HG02610 (cell line): ENCODE measurements around the gene CDC20.

Source experiments
- ATAC-seq: cut with Tn5 transposase; IDR thresholded peaks from one replicate; pipeline ENCODE4 v1.9.1; 2021; ENCODE audit warnings: mild to moderate bottlenecking, moderate library complexity; ENCODE audit not compliant: unreplicated experiment

CDC20 gene

DNA sequence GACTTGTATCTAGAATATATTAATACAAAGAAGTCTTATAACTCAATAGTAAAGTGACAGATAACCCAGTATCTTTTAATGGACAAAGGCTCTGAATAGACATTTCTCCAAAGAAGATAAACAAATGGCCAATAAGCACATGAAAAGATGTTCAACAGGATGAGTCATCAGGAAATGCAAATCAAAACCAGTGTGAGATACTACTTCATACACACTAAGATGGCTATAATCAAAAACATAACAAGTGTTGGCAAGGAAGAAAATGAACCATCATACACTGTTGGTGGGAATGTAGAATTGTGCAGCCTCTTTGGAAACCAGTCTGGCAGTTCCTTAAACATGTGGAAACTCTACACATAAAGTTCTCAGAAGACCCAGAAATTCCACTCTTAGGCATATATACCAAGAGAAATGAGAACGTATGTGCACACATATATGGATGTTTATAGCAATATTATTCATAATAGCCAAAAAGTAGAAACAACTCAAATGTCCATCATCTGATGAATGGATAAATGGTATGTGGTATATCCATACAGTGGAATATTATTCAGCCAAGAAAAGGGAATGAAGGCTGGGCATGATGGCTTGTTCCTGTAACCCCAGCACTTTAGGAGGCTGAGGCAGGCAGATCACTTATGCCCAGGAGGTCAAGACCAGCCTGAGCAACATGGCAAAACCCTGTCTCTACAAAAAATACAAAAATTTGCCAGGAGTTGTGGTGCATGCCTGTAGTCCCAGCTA, 31.1 kb upstream of the CDC20 start:
- no peak for ATAC-seq

DNA sequence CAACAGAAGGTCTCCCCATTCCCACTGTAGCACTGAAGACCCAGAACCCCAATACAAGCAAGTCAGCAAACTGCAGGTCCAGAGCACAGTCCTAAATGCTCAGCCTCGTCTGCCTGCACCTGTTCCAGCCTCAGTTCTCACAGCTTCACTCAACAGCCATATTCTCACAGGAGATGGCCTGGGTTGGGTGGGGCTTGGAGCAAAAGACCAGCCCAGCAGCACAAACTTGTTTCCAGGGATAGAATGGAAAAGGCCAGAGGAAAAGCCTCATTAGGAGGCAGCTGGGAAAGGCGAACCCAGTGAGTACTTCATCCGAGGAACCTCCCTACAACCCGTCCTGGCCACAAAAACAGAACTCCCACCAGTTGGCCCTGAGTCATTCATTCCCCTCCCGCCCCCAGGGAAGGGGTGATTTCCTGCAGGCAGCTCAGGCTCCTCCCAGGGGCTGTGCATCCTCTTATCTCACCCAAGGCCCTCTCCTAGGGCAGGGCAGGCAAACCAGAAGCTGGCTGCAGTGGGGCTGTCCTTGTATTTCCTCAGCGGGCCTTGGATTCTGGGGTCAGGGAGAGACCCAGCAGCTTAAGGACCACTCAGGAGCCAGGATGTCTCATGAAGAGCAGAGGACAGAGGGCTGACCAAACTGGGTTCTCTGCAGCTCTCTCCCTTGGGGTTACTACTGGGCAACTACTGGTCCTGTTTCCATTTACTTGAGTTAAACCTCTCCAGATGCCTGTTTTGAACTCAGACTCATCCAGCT, 28.6 kb upstream of the CDC20 start:
- peak; percentile 76 for ATAC-seq

DNA sequence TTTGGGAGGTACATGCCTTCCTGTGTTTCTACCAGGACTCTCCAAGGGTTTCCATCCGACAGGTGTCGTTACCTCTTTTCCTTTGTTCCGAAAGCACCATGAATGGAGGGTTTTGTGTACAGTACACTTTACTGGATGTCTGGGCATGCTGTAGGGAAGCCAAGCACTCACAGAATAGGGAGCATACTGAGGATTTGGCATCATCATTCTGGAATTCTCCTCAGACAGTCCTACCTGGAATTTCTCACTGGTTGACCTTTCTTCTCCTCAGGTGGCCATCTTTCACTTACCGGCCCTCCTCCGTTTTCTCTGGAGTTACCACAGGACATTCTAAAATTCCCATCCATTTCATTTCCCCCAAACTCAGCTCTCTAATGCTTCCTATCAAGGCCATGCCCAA, 27.1 kb upstream of the CDC20 start:
- ATAC-seq: no peak

DNA sequence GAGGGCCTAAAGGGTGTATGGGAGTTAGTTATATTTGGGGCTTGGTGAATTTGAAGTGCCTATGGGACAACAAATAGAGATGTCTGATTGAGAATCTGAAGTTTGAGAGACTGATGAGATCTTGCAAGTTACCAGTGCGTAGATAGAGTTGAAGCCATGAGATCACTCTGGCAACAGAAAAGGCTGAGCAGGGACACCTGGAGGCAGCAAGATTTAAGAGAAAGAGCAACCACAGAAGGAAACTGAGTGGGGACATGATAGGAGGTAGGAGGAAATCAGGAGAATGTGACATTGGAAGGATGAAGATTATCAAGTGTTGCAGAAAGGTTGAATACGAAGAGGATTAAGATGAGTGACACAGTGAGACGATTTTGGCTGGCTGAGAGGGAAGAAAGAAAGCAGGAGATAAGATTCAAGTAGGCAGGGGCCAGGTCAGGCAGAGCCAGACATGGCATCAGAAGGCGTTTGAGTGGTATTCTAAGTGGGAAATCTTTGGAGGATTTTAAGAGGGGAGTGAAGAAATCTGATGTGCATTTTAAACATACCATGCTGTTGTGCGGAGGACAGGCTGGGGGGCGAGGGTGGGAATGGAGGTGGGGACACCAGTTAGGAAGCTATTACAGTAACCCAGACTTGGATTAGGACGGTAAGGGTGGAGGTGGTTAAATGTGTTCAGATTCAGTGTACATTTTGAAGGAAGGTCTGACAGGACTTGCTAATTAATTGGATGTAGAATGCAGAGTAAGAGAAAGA, 24.2 kb upstream of the CDC20 start:
- no peak for ATAC-seq

DNA sequence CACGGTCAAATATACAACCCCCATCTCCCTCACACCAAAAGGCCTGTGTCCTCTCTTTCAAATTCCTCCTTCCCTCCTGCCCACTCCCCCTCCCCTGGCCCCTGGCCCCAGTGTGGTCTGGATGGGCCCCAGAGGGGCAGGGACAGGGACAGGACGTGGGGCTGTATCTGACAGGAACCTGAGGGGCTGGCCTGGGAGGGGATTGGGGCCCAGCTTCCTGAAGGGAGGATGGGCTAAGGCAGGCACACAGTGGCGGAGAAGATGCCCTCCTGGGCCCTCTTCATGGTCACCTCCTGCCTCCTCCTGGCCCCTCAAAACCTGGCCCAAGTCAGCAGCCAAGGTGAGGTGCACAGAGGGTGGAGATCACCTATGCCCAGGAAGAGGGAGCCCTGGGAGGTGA, 21.2 kb upstream of the CDC20 start, which contains the start of gene MPL:
TSS of gene MPL (plus strand) at position 231 of the 400 bp plus-strand sequence. CDS start at position 262, 31 bp downstream.
- ATAC-seq: no peak

DNA sequence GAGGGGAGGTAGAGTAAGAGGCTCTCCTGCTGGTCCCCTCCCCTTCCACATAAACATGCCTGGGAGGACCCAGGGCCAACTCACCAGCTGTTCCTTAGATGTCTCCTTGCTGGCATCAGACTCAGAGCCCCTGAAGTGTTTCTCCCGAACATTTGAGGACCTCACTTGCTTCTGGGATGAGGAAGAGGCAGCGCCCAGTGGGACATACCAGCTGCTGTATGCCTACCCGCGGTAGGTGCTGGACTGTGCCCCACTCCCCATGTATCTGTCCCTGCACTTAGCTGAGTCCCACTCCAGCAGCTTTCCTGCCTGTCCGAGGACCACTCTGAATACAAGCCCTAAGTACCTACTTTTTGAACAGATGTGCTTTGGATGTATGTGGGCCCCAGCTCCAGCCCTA, 20.8 kb upstream of the CDC20 start:
- no peak for ATAC-seq

DNA sequence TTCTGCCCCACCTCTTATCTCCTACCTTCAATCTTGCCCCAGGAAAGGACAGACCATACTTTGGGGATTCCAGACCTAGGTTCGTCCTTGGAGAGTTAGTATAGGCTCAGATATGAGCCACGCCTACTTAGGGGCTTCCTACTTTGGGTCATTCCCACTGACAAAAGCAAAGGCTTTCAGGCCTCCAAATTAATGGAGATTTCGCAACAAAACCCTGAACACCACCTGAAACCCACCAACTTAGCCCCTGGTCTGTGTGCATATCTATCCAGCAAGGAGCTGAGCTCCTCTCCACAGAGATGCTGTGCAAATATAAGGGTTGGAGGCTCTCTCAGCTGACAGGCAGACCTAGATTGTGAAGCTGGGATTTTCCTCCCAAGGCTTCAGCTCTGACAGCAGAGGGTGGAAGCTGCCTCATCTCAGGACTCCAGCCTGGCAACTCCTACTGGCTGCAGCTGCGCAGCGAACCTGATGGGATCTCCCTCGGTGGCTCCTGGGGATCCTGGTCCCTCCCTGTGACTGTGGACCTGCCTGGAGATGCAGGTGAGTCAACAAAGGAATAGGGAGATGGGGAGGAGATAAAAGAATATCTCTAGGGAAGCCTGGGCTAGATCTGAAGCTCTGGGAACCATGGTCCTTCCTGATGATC, 19.1 kb upstream of the CDC20 start:
- no peak for ATAC-seq

DNA sequence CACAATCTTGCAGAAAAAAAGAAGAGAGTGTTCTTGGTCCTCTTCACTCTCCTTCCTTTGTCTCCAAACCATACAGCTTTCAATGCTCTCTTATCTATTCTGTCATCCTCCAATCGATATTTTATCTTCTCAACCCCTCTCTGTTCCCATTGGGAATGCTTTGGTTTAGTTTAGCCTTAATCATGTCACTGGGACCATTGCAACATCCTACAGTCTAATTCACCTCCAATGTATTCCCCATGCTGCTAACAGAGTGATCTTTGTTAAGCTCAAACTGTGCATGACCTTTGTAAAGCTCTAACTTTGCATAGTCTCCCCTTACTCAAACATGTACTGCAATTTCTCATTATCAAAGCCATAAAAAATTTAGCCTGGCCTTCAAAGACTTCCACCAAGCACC, 18.2 kb upstream of the CDC20 start:
- no peak for ATAC-seq

DNA sequence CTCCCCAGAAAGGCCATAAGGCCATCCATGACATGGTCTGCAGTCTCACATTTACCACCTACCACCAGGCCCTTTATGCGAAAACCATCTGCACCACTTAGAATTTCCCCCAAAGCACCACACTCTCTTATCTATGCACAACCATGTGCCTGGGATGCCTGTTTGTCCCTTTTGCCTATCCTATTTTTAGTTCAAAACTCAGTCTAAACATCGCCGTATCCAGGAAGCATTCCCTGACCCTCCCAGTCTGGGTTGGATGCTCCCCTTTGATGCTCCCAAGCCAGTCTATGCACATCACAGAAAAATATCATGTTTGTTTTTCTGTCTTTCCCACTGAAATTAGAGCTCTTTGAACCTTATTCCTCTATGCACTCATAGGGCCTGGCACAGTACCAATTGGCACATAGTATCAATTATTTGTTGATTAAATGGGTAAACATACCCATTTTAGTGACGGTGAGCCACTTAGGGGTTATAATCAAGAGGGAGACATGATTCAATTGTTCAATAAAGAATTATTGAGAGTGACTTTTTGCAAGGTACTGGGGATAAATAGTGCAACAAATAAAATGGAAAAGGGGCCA, 14.4 kb upstream of the CDC20 start:
- ATAC-seq: no peak

DNA sequence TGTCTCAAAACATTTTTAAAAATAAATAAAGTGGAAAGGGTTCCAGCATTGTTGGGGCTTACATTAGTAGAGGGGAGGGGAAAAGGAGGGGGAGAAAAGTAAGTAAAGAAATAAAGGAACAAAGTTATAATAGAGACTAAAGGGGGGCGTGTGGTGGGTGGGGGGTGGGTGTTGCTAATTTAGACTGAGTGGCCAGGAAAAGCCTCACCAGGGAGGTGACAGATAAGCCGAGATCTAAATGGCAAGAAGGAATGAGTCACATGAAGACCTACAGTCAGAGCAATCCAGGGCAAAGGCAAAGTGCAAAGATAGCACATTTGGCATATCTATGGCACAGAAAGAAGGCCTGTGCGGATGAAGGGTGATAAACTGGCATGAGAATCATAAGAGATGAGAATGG, 13.7 kb upstream of the CDC20 start:
- no peak for ATAC-seq

DNA sequence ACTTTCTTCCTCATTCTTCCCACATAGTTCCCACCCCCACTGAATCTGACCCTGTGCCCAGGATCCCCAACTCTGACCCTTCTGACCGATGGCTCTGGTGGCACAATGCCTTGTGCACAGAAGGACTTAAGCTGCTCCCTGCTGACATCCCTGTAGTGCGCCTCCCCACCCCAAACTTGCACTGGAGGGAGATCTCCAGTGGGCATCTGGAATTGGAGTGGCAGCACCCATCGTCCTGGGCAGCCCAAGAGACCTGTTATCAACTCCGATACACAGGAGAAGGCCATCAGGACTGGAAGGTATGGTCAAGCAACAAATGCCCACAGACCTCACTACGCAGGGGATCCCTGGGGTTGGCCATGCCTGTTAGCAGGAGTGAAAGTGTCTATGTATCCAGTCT, 12.1 kb upstream of the CDC20 start:
- no peak for ATAC-seq

DNA sequence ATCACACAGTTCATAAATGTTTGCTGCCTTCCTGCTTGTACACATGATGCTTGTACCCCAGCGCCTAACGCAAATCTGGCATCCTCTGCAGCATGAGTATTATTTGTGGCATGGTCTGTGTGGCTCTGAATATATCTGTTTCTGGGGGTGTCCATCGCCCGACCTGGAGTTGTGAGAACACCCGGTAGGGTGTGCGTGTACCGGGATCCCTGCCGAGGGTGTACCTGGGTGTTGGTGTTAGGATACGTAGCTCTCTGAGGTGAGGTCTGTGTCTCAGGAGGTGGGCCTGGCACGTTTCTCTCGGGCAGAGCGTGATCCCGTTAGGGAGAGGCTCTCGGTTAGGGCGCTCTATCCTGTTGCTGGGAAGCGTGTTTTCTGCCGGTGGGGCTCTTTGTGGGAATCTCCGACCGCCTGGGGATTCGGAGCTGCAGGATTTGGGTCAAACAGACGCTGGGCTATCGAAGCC, 10.4 kb upstream of the CDC20 start:
- no peak for ATAC-seq

DNA sequence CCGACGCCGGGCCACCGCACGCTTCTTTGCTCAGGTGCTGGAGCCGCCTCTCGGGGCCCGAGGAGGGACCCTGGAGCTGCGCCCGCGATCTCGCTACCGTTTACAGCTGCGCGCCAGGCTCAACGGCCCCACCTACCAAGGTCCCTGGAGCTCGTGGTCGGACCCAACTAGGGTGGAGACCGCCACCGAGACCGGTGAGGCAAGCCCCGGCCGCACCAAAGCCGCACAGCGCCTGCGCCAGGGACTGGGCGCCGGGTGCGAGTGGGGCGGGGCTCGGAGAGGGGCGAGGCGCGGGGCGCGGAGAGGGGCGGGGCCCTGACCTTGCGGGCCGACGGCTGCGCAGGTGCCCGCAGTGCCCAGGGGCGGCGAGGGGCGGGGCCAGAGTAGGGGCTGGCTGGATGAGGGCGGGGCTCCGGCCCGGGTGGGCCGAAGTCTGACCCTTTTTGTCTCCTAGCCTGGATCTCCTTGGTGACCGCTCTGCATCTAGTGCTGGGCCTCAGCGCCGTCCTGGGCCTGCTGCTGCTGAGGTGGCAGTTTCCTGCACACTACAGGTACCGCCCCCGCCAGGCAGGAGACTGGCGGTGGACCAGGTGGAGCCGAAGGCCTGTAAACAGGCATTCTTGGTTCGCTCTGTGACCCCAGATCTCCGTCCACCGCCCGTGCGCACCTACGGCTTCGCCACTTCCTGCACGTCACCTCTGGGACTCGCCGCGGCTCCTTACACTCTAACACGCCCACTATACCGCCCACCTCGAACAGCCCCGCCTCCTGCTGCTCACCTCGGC, 9.8 kb upstream of the CDC20 start:
- peak; percentile 65 for ATAC-seq

DNA sequence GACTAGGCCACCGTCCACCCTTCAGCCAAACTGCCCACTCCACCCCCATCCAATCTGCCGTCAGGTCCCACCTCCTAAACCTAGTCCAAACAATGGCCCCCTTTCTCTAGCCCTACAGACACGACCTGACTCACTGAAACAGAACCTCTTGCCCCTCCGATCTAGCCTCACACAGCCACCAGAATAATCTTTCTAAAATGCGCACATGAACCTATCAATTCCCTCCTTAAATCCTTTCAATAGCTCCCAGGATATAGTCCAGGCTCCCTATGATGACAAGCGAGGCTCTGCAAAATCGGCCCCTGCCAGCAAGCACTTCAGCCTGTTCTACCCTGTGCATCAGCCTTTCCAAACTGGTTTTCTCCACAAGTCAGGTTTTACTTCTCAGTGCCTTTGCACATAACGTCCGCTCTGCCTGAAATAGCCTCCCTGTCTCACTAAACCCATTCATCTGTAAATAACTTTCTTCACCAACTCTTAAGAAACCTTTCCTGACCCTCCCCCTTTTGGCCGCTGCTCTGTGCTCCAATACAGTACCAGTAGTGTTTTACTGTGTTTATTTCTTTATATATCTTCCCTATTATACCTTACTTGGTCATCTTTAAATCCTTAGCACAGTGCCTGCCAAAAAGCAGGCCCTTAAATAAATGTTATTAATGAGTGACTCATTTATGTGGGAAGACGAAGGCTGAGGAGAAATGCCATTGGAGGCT, 9.0 kb upstream of the CDC20 start:
- ATAC-seq: no peak

DNA sequence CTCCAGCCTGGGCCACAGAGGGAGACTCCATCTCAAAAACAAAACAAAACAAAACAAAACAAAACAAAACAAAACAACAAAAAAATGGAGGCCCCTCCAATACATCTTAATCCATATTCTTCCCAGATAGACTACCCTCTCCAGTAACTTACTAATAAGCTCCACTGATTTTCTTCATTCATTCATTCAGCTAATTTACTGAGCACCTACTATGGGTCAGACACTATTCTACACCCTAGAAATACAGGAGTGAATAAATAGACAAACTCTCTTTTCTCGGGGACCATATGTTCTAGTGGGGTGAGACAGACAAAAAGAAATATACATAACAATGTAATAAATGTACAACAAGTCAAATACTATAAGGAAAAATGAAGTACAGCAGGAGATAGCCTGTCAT, 7.8 kb upstream of the CDC20 start:
- no peak for ATAC-seq

DNA sequence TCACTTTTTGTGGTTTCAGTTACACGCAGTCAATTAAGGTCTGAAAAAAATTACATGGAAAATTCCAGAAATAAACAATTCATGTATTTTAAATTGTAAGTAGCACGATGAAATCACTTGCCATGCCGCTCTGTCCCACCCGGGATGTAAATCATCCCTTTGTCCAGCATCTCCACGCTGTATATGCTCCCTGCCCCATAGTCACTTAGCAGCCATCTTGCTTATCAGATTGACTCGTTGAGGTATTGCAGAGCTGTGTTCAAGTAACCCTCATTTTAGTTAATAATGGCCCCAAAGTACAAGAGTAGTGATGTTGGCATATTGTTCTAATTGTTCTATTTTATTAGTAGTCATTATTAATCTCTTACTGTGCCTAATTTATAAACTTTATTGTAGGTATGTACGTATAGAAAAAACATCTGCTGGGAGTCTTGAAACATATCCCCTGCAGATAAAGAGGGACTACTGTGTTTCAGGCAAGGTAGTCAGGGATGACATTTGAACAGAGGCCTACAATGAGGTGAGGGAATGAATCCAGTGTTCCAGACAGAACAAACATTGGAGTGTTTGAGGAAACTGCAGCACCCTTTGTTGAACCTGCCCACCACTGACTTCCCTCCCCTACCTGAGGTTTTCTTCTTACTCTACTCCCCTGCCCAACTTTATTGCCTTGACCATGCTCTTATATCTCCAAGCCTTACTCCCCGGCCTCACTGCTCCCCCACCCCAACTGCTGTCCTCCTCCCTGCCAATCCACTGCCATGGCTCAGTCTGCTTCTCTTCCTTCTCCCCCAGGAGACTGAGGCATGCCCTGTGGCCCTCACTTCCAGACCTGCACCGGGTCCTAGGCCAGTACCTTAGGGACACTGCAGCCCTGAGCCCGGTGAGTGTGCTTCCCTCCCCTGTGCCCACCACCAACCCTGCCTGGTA, 7.1 kb upstream of the CDC20 start:
- ATAC-seq: no peak

DNA sequence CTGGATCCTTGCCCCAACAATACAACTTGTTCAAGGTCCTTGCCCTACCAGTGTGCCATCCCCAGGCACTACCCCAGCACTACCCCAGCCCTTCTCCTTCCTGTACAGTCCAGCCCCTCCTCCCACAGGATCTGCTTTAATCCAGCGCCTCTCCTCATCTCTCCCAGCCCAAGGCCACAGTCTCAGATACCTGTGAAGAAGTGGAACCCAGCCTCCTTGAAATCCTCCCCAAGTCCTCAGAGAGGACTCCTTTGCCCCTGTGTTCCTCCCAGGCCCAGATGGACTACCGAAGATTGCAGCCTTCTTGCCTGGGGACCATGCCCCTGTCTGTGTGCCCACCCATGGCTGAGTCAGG, 6.5 kb upstream of the CDC20 start:
- no peak for ATAC-seq

DNA sequence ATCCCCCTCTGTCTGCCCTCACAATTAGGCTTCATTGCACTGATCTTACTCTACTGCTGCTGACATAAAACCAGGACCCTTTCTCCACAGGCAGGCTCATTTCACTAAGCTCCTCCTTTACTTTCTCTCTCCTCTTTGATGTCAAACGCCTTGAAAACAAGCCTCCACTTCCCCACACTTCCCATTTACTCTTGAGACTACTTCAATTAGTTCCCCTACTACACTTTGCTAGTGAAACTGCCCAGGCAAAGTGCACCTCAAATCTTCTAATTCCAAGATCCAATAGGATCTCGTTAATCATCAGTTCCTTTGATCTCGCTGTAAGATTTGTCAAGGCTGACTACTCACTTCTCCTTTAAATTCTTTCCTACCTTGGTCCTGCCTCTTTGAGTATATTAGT, 5.9 kb upstream of the CDC20 start:
- ATAC-seq: no peak
